Lung (tissue), 12 donors: ENCODE measurements around the gene RASGRF1. TPM values are rescaled to one million over a fixed set of nuclear protein-coding genes. Genes with fewer than 3 reads are reported as not detected.

Experiments
- ATAC-seq: fragments of 200-7000 bp; cut with Tn5 transposase; one replicate; pipeline ENCODE4 v1.9.1; 2020; ENCODE audit warnings: moderate number of reproducible peaks; ENCODE audit not compliant: insufficient read depth, low FRiP score
- DNase-seq, 3 donors: peaks; one replicate each; pipeline ENCODE4 v3.0.0-alpha.2; 2013 to 2017
- H3K27ac ChIP-seq, 2 donors: one replicate each; pipeline ENCODE4 v1.5.1; 2013; ENCODE audit warnings: mild to moderate bottlenecking in 2 of 2, moderate library complexity in 2 of 2, control low read depth in 1 of 2, inconsistent platforms in 1 of 2, low read depth in 1 of 2, low read length in 1 of 2
- H3K27me3 ChIP-seq, 3 donors: one replicate each; pipeline ENCODE4 v1.5.1; 2013; ENCODE audit warnings: low read length in 2 of 3; ENCODE audit not compliant: control insufficient read depth in 3 of 3, insufficient read depth in 3 of 3
- H3K36me3 ChIP-seq, 4 donors: one replicate each; pipeline ENCODE4 v1.5.1; 2013; ENCODE audit warnings: low read length in 4 of 4, mild to moderate bottlenecking in 1 of 4, moderate library complexity in 1 of 4; ENCODE audit not compliant: control insufficient read depth in 4 of 4, insufficient read depth in 4 of 4
- H3K4me1 ChIP-seq, 5 donors: one replicate each; pipeline ENCODE4 v1.5.1; 2013; ENCODE audit warnings: low read length in 5 of 5, mild to moderate bottlenecking in 2 of 5, moderate library complexity in 1 of 5; ENCODE audit not compliant: control insufficient read depth in 5 of 5, insufficient read depth in 5 of 5
- H3K4me3 ChIP-seq: one replicate; pipeline ENCODE4 v1.5.1; 2013; ENCODE audit warnings: mild to moderate bottlenecking, control low read depth, moderate library complexity
- H3K9ac ChIP-seq, 2 donors: one replicate each; pipeline ENCODE4 v1.5.1; 2013; ENCODE audit warnings: low read length in 2 of 2, control low read depth in 1 of 2; ENCODE audit not compliant: insufficient read depth in 1 of 2
- H3K9me3 ChIP-seq, 4 donors: one replicate each; pipeline ENCODE4 v1.5.1; 2013; ENCODE audit warnings: low read length in 3 of 4, mild to moderate bottlenecking in 1 of 4, moderate library complexity in 1 of 4; ENCODE audit not compliant: control insufficient read depth in 4 of 4, insufficient read depth in 3 of 4
- WGBS, 2 donors: extraction: QIAGEN DNeasy Blood & Tissue Kit; methylation state at CpG; one replicate each; pipeline ENCODE4 v1.1.7; 2013; 5-methylcytosine and 5-hydroxymethylcytosine counted together
- polyA plus RNA-seq, 2 donors: library from polyadenylated mRNA; stranded (reverse); fragments of 200-250 nt; gene quantifications; one replicate each; pipeline ENCODE4 v1.2.1, GENCODE V29; 2013
- total RNA-seq, 2 donors: library from RNA; depleted of rRNA in 1 of 2; stranded (reverse); fragments of >200 nt in 1 of 2; gene quantifications; one replicate each; pipeline ENCODE4 v1.2.1, GENCODE V29; 2014 to 2021
- TF ChIP-seq, protein P1 (sequence below): IDR thresholded peaks from 2 replicates; pipeline ENCODE4 v1.5.1; 2012; ENCODE audit warnings: mild to moderate bottlenecking; ENCODE audit errors: control extremely low read depth, extremely low read depth
- donor health status: control.
- donor health status: control.
- donor health status: Bipolar disorder and iron deficiency.
- donor health status: healthy.
- donor health status: DM: yes; HTN: yes; CAD: no.

The RASGRF1 gene
- total and polyA plus RNA-seq, 4 donors: 10.9 to 71.2 (median 24.6) TPM

DNA sequence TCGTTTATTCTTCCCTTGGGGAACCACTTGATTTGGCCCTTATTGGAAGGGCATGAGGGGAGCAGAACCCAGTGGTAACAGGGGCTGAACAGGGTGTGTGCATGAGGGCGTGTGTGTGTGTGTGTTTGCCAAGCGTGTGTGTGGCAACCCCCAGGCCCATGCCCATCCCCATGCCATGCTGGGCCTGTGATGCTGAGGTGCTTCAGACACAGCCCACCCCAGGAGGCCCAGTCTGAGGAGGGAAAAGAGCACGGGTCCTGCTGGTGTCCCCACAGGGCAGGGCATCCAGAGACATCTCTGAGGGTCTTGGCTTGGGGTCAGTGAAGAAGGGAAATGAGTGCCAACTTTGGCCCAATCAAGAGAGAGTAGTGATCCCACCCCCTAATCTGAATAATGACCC lies 71.6 kb downstream of the RASGRF1 start:
- H3K4me1 ChIP-seq: no peaks in the 10 kb centered on the region
- WGBS, 2 donors: 66 to 89% methylated on average over 4 of the region's 4 CpGs
- no peaks in the 10 kb centered on the region for H3K27me3 ChIP-seq
- TF ChIP-seq, protein P1, sequence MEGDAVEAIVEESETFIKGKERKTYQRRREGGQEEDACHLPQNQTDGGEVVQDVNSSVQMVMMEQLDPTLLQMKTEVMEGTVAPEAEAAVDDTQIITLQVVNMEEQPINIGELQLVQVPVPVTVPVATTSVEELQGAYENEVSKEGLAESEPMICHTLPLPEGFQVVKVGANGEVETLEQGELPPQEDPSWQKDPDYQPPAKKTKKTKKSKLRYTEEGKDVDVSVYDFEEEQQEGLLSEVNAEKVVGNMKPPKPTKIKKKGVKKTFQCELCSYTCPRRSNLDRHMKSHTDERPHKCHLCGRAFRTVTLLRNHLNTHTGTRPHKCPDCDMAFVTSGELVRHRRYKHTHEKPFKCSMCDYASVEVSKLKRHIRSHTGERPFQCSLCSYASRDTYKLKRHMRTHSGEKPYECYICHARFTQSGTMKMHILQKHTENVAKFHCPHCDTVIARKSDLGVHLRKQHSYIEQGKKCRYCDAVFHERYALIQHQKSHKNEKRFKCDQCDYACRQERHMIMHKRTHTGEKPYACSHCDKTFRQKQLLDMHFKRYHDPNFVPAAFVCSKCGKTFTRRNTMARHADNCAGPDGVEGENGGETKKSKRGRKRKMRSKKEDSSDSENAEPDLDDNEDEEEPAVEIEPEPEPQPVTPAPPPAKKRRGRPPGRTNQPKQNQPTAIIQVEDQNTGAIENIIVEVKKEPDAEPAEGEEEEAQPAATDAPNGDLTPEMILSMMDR: no peak
- no peaks in the 10 kb centered on the region for H3K9me3 ChIP-seq
- no peak overlapping the region for H3K9ac ChIP-seq
- no peak overlapping the region for H3K4me3 ChIP-seq
- ATAC-seq (no peak), DNase-seq (no peak)
- H3K36me3 ChIP-seq: no peaks in the 10 kb centered on the region
- H3K27ac ChIP-seq: no peak overlapping the region

DNA sequence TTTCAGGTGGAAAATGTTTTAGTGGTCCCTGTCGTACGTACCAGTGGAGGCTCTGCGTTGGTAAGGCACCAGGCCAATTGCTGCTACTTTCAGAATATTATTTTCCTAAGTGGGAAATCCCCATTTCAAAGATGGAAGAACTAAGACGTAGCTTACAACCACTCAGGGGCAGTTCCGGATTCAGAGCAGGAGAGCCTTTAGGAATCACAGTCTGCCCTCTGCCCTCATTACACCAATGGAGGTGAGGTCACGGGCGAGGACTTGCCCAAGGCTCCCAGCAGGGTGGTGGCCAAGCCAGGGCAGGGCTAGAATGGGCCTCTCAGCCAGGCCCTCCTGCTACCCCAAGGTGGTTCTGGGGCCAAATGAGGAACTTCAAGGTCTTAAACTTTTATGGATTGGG lies 72.6 kb downstream of the RASGRF1 start:
- H3K27me3 ChIP-seq: no peaks in the 10 kb centered on the region
- no peaks in the 10 kb centered on the region for H3K4me1 ChIP-seq
- 82 to 87% methylated on average over 7 of the region's 7 CpGs for WGBS, 2 donors
- H3K9ac ChIP-seq: no peak overlapping the region
- ATAC-seq: no peak
- H3K9me3 ChIP-seq: no peaks in the 10 kb centered on the region
- DNase-seq: no peak
- H3K4me3 ChIP-seq: no peak overlapping the region
- H3K27ac ChIP-seq: no peak overlapping the region
- no peaks in the 10 kb centered on the region for H3K36me3 ChIP-seq
- TF ChIP-seq, protein P1: no peak

- Histone ChIP-seq H3K36me3 (no peaks in the 10 kb centered on the region), H3K27me3 (no peaks in the 10 kb centered on the region), H3K27ac (no peak overlapping the region), H3K4me3 (no peak overlapping the region), H3K9ac (no peak overlapping the region), H3K9me3 (no peaks in the 10 kb centered on the region), H3K4me1 (no peaks in the 10 kb centered on the region)
- 92 to 95% methylated on average over 9 to 10 of the region's 10 CpGs for WGBS, 2 donors
- TF ChIP-seq, protein P1: no peak
- DNase-seq (no peak), ATAC-seq (no peak)
Measured at GRCh38 chr15:79016527-79017170, 73.9 kb downstream of the RASGRF1 start.

DNA sequence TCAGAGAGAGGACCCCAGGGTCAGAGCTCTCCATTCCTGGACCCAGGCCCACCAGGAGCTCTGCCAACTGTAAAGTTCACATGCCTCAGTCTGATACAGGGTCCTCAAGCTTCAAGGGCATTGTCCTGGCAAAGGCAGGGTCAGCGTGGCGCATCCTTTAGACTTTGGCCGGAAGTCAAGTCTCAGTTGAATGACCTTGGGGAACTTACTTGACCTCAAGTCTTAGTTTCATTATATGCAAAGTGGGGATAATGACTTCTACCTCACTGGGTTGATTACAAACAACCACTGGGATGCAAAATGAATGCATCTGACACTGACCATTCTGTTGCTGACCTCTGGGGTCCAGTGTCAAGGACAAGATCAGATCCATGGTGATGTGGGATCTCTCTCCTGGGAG lies 75.2 kb downstream of the RASGRF1 start:
- Histone ChIP-seq H3K9ac (no peak overlapping the region), H3K9me3 (no peaks in the 10 kb centered on the region), H3K27me3 (no peaks in the 10 kb centered on the region), H3K4me3 (no peak overlapping the region), H3K36me3 (no peaks in the 10 kb centered on the region), H3K27ac (no peak overlapping the region), H3K4me1 (no peaks in the 10 kb centered on the region)
- 66 to 92% methylated on average over 3 of the region's 3 CpGs for WGBS, 2 donors
- DNase-seq (no peak), ATAC-seq (no peak)
- TF ChIP-seq, protein P1: no peak
